ENCODE data around the gene SPATA13. TPM values are rescaled to one million over a fixed set of nuclear protein-coding genes. Genes with fewer than 3 reads are reported as not detected.

SPATA13 gene
- total and polyA plus RNA-seq, 10 of the 15 experiments (the other 5 are each of a cell fraction or from before 2014, with no cell fraction given), result 2.4 to 11.1 (median 10.2) TPM

- Histone ChIP-seq H3K4me2 (ENCODE audit: control insufficient read depth, insufficient read depth) (no peak overlapping the region), H3K9me3 (replicated peaks; ENCODE audit: control insufficient read depth, insufficient read depth, low read length) (no peaks in the 10 kb centered on the region; the same call in 2 of the 3 replicates), H3K9ac (ENCODE audit: control insufficient read depth, insufficient read depth, low read length) (no peak overlapping the region), H3K36me3 (ENCODE audit: control insufficient read depth in 2 of 2, insufficient read depth in 2 of 2, low read length in 1 of 2) (no peaks in the 10 kb centered on the region), H3K4me1 (ENCODE audit: control insufficient read depth, insufficient read depth, low read length) (no peaks in the 10 kb centered on the region), H3K79me2 (ENCODE audit: control insufficient read depth, insufficient read depth, low read length) (no peaks in the 10 kb centered on the region), H2AFZ (ENCODE audit: control insufficient read depth, low read depth, low read length) (no peak overlapping the region), H3K27me3 (replicated peaks in 1 of 2; ENCODE audit: control insufficient read depth in 2 of 2, insufficient read depth in 2 of 2, low read length in 1 of 2) (peaks cover 5% of the 10 kb centered on the region in 2 experiments), H3K27ac (ENCODE audit: control insufficient read depth, insufficient read depth) (no peak overlapping the region), H3K4me3 (no peak overlapping the region), H4K20me1 (ENCODE audit: control insufficient read depth, insufficient read depth) (no peaks in the 10 kb centered on the region)
- no peak for ATAC-seq
- 13% methylated on average over 4 of the region's 4 CpGs for WGBS (ENCODE audit: insufficient coverage, insufficient replicate concordance, low lambda C conversion rate, missing lambda C conversion rate)
- SMC1A ChIA-PET (ENCODE audit: uncharacterized antibody, unreplicated experiment), result interaction anchor here (0.6 kb wide), 1 partner anchor 59 kb away, joined by 3 read pairs; no protein-coding TSS in a partner anchor
- no peak for TF ChIP-seq MEF2A (IDR thresholded peaks at IDR 0.05; ENCODE audit: insufficient read depth, low read depth, low read length)
- no peak for TF ChIP-seq NFYA (IDR thresholded peaks at IDR 0.05; ENCODE audit: borderline replicate concordance, low read depth, low read length)
- no peak for TF ChIP-seq MAX (IDR thresholded peaks at IDR 0.05; ENCODE audit: low read depth, low read length)
- TF ChIP-seq NFIC (IDR thresholded peaks at IDR 0.05; ENCODE audit: low read depth, low read length), result no peak
- no peak for TF ChIP-seq EP300 (IDR thresholded peaks at IDR 0.05; ENCODE audit: borderline replicate concordance in 1 of 2, control insufficient read depth in 1 of 2, low read depth in 2 of 2, low read length in 2 of 2)
- no peak for TF ChIP-seq CBX3 (IDR thresholded peaks at IDR 0.05; ENCODE audit: borderline replicate concordance, low read depth)
- no peak for TF ChIP-seq ZNF592 (IDR thresholded peaks at IDR 0.05)
- no peak for TF ChIP-seq POLR2AphosphoS2 (IDR thresholded peaks at IDR 0.05; ENCODE audit: low read depth, low read length)
- TF ChIP-seq, protein P1, sequence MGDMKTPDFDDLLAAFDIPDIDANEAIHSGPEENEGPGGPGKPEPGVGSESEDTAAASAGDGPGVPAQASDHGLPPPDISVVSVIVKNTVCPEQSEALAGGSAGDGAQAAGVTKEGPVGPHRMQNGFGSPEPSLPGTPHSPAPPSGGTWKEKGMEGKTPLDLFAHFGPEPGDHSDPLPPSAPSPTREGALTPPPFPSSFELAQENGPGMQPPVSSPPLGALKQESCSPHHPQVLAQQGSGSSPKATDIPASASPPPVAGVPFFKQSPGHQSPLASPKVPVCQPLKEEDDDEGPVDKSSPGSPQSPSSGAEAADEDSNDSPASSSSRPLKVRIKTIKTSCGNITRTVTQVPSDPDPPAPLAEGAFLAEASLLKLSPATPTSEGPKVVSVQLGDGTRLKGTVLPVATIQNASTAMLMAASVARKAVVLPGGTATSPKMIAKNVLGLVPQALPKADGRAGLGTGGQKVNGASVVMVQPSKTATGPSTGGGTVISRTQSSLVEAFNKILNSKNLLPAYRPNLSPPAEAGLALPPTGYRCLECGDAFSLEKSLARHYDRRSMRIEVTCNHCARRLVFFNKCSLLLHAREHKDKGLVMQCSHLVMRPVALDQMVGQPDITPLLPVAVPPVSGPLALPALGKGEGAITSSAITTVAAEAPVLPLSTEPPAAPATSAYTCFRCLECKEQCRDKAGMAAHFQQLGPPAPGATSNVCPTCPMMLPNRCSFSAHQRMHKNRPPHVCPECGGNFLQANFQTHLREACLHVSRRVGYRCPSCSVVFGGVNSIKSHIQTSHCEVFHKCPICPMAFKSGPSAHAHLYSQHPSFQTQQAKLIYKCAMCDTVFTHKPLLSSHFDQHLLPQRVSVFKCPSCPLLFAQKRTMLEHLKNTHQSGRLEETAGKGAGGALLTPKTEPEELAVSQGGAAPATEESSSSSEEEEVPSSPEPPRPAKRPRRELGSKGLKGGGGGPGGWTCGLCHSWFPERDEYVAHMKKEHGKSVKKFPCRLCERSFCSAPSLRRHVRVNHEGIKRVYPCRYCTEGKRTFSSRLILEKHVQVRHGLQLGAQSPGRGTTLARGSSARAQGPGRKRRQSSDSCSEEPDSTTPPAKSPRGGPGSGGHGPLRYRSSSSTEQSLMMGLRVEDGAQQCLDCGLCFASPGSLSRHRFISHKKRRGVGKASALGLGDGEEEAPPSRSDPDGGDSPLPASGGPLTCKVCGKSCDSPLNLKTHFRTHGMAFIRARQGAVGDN (IDR thresholded peaks at IDR 0.05), result no peak
- TF ChIP-seq SRF (IDR thresholded peaks at IDR 0.05; ENCODE audit: low read depth in 2 of 2, low read length in 2 of 2), result no peak
- TF ChIP-seq IRF4 (IDR thresholded peaks at IDR 0.05; ENCODE audit: low read depth, low read length), result no peak
- TF ChIP-seq, protein P2, sequence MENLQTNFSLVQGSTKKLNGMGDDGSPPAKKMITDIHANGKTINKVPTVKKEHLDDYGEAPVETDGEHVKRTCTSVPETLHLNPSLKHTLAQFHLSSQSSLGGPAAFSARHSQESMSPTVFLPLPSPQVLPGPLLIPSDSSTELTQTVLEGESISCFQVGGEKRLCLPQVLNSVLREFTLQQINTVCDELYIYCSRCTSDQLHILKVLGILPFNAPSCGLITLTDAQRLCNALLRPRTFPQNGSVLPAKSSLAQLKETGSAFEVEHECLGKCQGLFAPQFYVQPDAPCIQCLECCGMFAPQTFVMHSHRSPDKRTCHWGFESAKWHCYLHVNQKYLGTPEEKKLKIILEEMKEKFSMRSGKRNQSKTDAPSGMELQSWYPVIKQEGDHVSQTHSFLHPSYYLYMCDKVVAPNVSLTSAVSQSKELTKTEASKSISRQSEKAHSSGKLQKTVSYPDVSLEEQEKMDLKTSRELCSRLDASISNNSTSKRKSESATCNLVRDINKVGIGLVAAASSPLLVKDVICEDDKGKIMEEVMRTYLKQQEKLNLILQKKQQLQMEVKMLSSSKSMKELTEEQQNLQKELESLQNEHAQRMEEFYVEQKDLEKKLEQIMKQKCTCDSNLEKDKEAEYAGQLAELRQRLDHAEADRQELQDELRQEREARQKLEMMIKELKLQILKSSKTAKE (IDR thresholded peaks at IDR 0.05; ENCODE audit: low read depth, poor library complexity, severe bottlenecking), result no peak
- in situ Hi-C loops (cut with MboI) (no loop called here), intact Hi-C loops (cut with micrococcal nuclease; ENCODE audit: unreplicated experiment) (no loop called here)
- CTCF ChIA-PET, result no interaction called here
- POLR2A ChIA-PET, result no interaction called here
- no peak for DNase-seq (ENCODE audit: low read depth, low spot score)
- FAIRE-seq, result no peak
- BruUV-seq (replicated peaks), result no TSS peak
- RAD21 ChIA-PET (ENCODE audit: unreplicated experiment), result no interaction called here
These were observed 17.6 kb upstream of the SPATA13 start for GRCh38 chr13:24142886-24143285.

Measured in GM12878 (cell line).